Upper lobe of left lung (tissue), 4 donors: ENCODE measurements around the gene YKT6.

ENCODE experiments used
- EP300 ChIP-seq, 4 donors: sonication (generic); formaldehyde crosslinking; IDR thresholded peaks; one replicate each; pipeline ENCODE4 v1.5.1; 2017; ENCODE audit warnings: antibody characterized with exemption in 4 of 4, control low read depth in 2 of 4
- POLR2A ChIP-seq, 4 donors: fragments of 450-650 bp; IDR thresholded peaks; one replicate each; pipeline ENCODE4 v1.5.1; 2016 to 2017; ENCODE audit warnings: antibody characterized with exemption in 4 of 4, mild to moderate bottlenecking in 2 of 4
- POLR2AphosphoS5 ChIP-seq, 2 donors: sonication (generic); formaldehyde crosslinking; IDR thresholded peaks; one replicate each; pipeline ENCODE4 v1.5.1; 2017; ENCODE audit warnings: antibody characterized with exemption in 2 of 2
- TF ChIP-seq, protein P1 (sequence below), 6 experiments: fragments of 450-650 bp in 4 of 6; fragments of 200-600 bp in 2 of 6; sonication (generic) in 2 of 6; IDR thresholded peaks; one replicate each; pipeline ENCODE4 v1.5.1; 2016 to 2019; ENCODE audit warnings: antibody characterized with exemption in 6 of 6

DNA sequence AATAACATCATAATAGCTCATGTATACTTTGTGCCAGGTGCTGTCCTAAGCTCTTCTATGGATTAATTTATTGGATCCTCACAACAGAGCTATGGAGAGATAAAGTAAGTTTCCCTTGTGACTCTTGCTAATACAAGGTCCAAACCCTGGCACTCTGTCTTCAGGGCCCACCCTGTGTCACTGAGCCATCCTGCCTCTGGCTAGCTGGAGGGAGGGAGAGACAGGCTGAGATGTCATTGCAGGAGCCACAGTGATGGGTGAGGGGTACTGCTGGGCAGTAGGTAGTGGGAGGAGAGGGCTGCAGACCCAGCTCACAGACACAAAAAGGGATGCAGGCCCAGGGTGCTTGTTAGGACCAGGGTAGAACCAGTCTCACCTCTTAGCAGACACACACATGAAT lies 28.4 kb upstream of the YKT6 start:
- TF ChIP-seq, protein P1, sequence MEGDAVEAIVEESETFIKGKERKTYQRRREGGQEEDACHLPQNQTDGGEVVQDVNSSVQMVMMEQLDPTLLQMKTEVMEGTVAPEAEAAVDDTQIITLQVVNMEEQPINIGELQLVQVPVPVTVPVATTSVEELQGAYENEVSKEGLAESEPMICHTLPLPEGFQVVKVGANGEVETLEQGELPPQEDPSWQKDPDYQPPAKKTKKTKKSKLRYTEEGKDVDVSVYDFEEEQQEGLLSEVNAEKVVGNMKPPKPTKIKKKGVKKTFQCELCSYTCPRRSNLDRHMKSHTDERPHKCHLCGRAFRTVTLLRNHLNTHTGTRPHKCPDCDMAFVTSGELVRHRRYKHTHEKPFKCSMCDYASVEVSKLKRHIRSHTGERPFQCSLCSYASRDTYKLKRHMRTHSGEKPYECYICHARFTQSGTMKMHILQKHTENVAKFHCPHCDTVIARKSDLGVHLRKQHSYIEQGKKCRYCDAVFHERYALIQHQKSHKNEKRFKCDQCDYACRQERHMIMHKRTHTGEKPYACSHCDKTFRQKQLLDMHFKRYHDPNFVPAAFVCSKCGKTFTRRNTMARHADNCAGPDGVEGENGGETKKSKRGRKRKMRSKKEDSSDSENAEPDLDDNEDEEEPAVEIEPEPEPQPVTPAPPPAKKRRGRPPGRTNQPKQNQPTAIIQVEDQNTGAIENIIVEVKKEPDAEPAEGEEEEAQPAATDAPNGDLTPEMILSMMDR (IDR thresholded peaks at IDR 0.05) = no peak
- TF ChIP-seq EP300 (IDR thresholded peaks at IDR 0.05) (no peak), POLR2A (IDR thresholded peaks at IDR 0.05) (no peak), POLR2AphosphoS5 (IDR thresholded peaks at IDR 0.05) (no peak)
